OCI-LY1 (cell line): Measurements from ENCODE around the gene COA4.

Experiments used
- H2AFZ ChIP-seq: fragments of 200-600 bp; sonication (generic), shearing (Covaris generic); 2 replicates; pipeline ENCODE4 v1.6.0; 2014; ENCODE audit warnings: antibody characterized with exemption, mild to moderate bottlenecking, low read length
- H3F3A ChIP-seq: fragments of 200-600 bp; sonication (generic), shearing (Covaris generic); 2 replicates; pipeline ENCODE4 v1.6.0; 2014; ENCODE audit warnings: mild to moderate bottlenecking, antibody characterized with exemption, low read length, moderate library complexity; ENCODE audit not compliant: insufficient read depth
- H3K27ac ChIP-seq: fragments of 200-600 bp; sonication (generic); 2 replicates; pipeline ENCODE4 v1.5.1; 2014; ENCODE audit warnings: low read length, mixed run types, mild to moderate bottlenecking, low read depth; ENCODE audit not compliant: poor library complexity, severe bottlenecking
- H3K27me3 ChIP-seq: fragments of 200-600 bp; sonication (generic); 2 replicates; pipeline ENCODE4 v1.6.0; 2014; ENCODE audit warnings: antibody characterized with exemption, mild to moderate bottlenecking, low read length, moderate library complexity; ENCODE audit not compliant: insufficient read depth
- H3K36me3 ChIP-seq: fragments of 200-600 bp; sonication (generic); 2 replicates; pipeline ENCODE4 v1.6.1; 2014; ENCODE audit warnings: mild to moderate bottlenecking, antibody characterized with exemption, low read length, moderate library complexity, mixed read lengths; ENCODE audit not compliant: insufficient read depth
- H3K4me1 ChIP-seq: fragments of 200-600 bp; sonication (generic); 2 replicates; pipeline ENCODE4 v1.5.1; 2014; ENCODE audit warnings: mild to moderate bottlenecking, low read length, moderate library complexity; ENCODE audit not compliant: insufficient read depth, severe bottlenecking
- H3K4me2 ChIP-seq: fragments of 200-600 bp; sonication (generic), shearing (Covaris generic); 2 replicates; pipeline ENCODE4 v1.6.1; 2014; ENCODE audit warnings: low read length
- H3K4me3 ChIP-seq: fragments of 200-600 bp; sonication (generic); 2 replicates; pipeline ENCODE4 v1.5.1; 2014; ENCODE audit warnings: low read length, low read depth, mild to moderate bottlenecking, mixed read lengths; ENCODE audit not compliant: poor library complexity, severe bottlenecking
- H3K79me2 ChIP-seq: fragments of 200-600 bp; shearing (Covaris generic); 2 replicates; pipeline ENCODE4 v1.6.1; 2016; ENCODE audit warnings: mixed run types, low read length, mixed read lengths; ENCODE audit not compliant: insufficient read depth
- H3K9ac ChIP-seq: fragments of 200-600 bp; sonication (generic), shearing (Covaris generic); 2 replicates; pipeline ENCODE4 v1.6.1; 2014; ENCODE audit warnings: mild to moderate bottlenecking, low read length, mixed read lengths
- H3K9me2 ChIP-seq: fragments of 200-600 bp; sonication (generic), shearing (Covaris generic); 2 replicates; pipeline ENCODE4 v1.6.1; 2014; ENCODE audit warnings: low read depth, mild to moderate bottlenecking, low read length, mixed read lengths
- H3K9me3 ChIP-seq: fragments of 200-600 bp; shearing (Covaris generic); 2 replicates; pipeline ENCODE4 v1.6.1; 2014; ENCODE audit warnings: low read length, mixed read lengths
- H4K20me1 ChIP-seq: fragments of 200-600 bp; sonication (generic), shearing (Covaris generic); 2 replicates; pipeline ENCODE4 v1.6.0; 2016; ENCODE audit warnings: mild to moderate bottlenecking, low read length; ENCODE audit not compliant: insufficient read depth
- EZH2 ChIP-seq: fragments of 200-600 bp; sonication (generic), shearing (Covaris generic); IDR thresholded peaks from 2 replicates; pipeline ENCODE4 v1.8.0; 2017; ENCODE audit warnings: borderline replicate concordance, mixed run types, mild to moderate bottlenecking, antibody characterized with exemption, low read length, moderate library complexity, mixed read lengths
- TF ChIP-seq, protein P1 (sequence below): fragments of 200-600 bp; sonication (generic), shearing (Covaris generic); IDR thresholded peaks from 2 replicates; pipeline ENCODE4 v1.5.1; 2017; ENCODE audit warnings: mild to moderate bottlenecking, antibody characterized with exemption, low read length, moderate library complexity, mixed read lengths

Gene COA4

DNA sequence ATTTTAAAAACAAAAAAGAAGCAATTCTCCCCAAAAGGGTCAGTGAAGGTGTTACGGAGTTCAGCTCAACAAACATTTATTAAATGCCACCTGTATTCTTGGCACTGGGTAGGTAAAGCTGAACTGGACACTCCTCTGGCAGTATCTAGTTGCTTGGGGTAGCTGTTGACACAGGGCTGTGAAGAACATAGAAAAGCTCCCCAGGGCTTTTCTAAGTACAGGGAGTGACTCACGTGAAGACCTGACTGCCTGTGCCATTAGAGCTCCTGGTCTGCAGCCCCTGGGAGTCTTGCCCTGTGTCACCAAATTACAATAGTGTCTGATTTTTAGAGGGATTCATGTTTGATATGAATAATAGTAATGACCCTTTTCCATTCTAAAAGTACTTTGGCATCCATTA lies 43.6 kb downstream of the COA4 start:
- H3K9me2 ChIP-seq, result no peaks in the 10 kb centered on the region
- H3K36me3 ChIP-seq, result peaks cover 17% of the 10 kb centered on the region
- H3K27me3 ChIP-seq, result no peaks in the 10 kb centered on the region
- H3K4me1 ChIP-seq, result no peaks in the 10 kb centered on the region
- no peaks in the 10 kb centered on the region for H3K9me3 ChIP-seq
- no peak overlapping the region for H3K27ac ChIP-seq
- H3K4me2 ChIP-seq, result no peak overlapping the region
- no peaks in the 10 kb centered on the region for H3K79me2 ChIP-seq
- H2AFZ ChIP-seq, result no peak overlapping the region
- no peaks in the 10 kb centered on the region for H4K20me1 ChIP-seq
- no peak overlapping the region for H3K9ac ChIP-seq
- H3K4me3 ChIP-seq, result no peak overlapping the region
- no peaks in the 10 kb centered on the region for H3F3A ChIP-seq
- TF ChIP-seq, protein P1, sequence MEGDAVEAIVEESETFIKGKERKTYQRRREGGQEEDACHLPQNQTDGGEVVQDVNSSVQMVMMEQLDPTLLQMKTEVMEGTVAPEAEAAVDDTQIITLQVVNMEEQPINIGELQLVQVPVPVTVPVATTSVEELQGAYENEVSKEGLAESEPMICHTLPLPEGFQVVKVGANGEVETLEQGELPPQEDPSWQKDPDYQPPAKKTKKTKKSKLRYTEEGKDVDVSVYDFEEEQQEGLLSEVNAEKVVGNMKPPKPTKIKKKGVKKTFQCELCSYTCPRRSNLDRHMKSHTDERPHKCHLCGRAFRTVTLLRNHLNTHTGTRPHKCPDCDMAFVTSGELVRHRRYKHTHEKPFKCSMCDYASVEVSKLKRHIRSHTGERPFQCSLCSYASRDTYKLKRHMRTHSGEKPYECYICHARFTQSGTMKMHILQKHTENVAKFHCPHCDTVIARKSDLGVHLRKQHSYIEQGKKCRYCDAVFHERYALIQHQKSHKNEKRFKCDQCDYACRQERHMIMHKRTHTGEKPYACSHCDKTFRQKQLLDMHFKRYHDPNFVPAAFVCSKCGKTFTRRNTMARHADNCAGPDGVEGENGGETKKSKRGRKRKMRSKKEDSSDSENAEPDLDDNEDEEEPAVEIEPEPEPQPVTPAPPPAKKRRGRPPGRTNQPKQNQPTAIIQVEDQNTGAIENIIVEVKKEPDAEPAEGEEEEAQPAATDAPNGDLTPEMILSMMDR, result no peak
- no peak for TF ChIP-seq EZH2

DNA sequence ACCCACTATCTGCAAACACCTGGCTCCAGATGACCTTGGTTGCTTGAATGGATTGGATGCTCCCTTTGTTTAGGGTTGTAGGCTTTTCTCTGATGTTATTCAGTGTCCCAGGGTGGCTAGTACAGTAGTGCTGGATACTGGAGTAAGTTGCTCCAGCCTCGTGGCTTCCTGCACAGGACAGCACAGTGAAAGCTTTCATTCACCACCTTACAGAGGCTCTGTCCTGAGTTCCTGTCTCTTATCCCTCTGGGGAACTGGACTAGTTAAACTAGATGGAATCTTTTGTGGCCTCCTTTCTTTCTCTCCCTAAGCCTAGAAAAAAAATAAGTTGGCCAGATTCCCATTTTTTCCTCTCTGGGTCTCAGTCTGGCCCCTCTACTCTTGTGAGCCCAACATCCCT lies 46.4 kb downstream of the COA4 start:
- Histone ChIP-seq H3K79me2 (no peaks in the 10 kb centered on the region), H3K9ac (no peak overlapping the region), H3K9me2 (no peaks in the 10 kb centered on the region), H3K27me3 (no peaks in the 10 kb centered on the region), H3F3A (no peaks in the 10 kb centered on the region), H3K9me3 (no peaks in the 10 kb centered on the region), H3K4me1 (no peaks in the 10 kb centered on the region), H3K4me3 (no peak overlapping the region), H3K27ac (no peak overlapping the region), H2AFZ (no peak overlapping the region), H3K36me3 (peaks cover 38% of the 10 kb centered on the region), H4K20me1 (no peaks in the 10 kb centered on the region), H3K4me2 (no peak overlapping the region)
- no peak for TF ChIP-seq EZH2
- TF ChIP-seq, protein P1, result no peak
